ENCODE measurements around the gene PSMB3.

GRCh38 chr17:38799501-38800236, 47.1 kb downstream of the PSMB3 start, which contains the start of gene PIP4K2B:
- TF ChIP-seq CTCF (conservative IDR thresholded peaks at IDR 0.05; ENCODE audit: low read length) (no peak), EZH2phosphoT487 (IDR thresholded peaks at IDR 0.05; ENCODE audit: borderline replicate concordance, low read depth, low read length) (no peak)
